Psoas muscle (tissue), 8 donors: Measurements from ENCODE around the gene LHFPL3. TPM values are rescaled to one million over a fixed set of nuclear protein-coding genes. Genes with fewer than 3 reads are reported as not detected.

Experiments used
- ATAC-seq, 4 donors: fragments of 200-7000 bp; cut with Tn5 transposase; one replicate each; pipeline ENCODE4 v1.9.1; 2020; ENCODE audit warnings: moderate library complexity in 3 of 4, mild to moderate bottlenecking in 2 of 4
- DNase-seq, 2 donors: peaks; one replicate each; pipeline ENCODE4 v3.0.0-alpha.2; 2020
- H3K27ac ChIP-seq: fragments of 200-600 bp; one replicate; pipeline ENCODE4 v1.8.0; 2022
- H3K27me3 ChIP-seq, 3 donors: fragments of 200-600 bp in 1 of 3; one replicate each; pipeline versions ENCODE4 v1.6.1 to v1.8.0; 2013 to 2022; ENCODE audit warnings: low read length in 2 of 3, mild to moderate bottlenecking in 2 of 3, moderate library complexity in 1 of 3; ENCODE audit not compliant: insufficient read depth in 3 of 3
- H3K36me3 ChIP-seq, 2 donors: fragments of 200-600 bp in 1 of 2; one replicate each; pipeline versions ENCODE4 v1.6.1 to v1.8.0; 2013 to 2022; ENCODE audit warnings: low read depth in 1 of 2, mild to moderate bottlenecking in 1 of 2, moderate library complexity in 1 of 2; ENCODE audit not compliant: insufficient read depth in 1 of 2
- H3K4me1 ChIP-seq: fragments of 200-600 bp; one replicate; pipeline ENCODE4 v1.8.0; 2022
- H3K4me3 ChIP-seq: fragments of 200-600 bp; one replicate; pipeline ENCODE4 v1.8.0; 2022; ENCODE audit warnings: mild to moderate bottlenecking
- H3K9me3 ChIP-seq: fragments of 200-600 bp; one replicate; pipeline ENCODE4 v1.8.0; 2022
- whole genome bisulfite sequencing, 3 donors: extraction: QIAGEN DNeasy Blood & Tissue Kit; methylation state at CpG; one replicate each; pipeline versions ENCODE4 v1.1.6 to v1.1.7; 2013; 5-methylcytosine and 5-hydroxymethylcytosine counted together
- intact Hi-C, 2 donors: fragments of 100-400 bp; cut with DNase I; formaldehyde crosslinking; loops; one replicate each; pipeline versions ENCODE4 v1.11.0 to v1.14.2; 2022
- polyA plus RNA-seq, 3 donors: library from polyadenylated mRNA; stranded (reverse); fragments of 200-250 nt; gene quantifications; one replicate each; pipeline ENCODE4 v1.2.3, GENCODE V29; 2013
- total RNA-seq, 4 donors: library from RNA; stranded (reverse); fragmentation: NEBNext Ultra II Directional in 2 of 4; extraction: Animal tissue kit (Norgen Biotek cat#: 25700) in 2 of 4; gene quantifications; one replicate each; pipeline versions ENCODE4 v1.2.1 to v1.2.4, GENCODE V29; 2021 to 2023
- TF ChIP-seq, protein P1 (sequence below): fragments of 200-600 bp; IDR thresholded peaks from one replicate; pipeline ENCODE4 v1.8.0; 2022; ENCODE audit warnings: antibody characterized with exemption
- donor health status: healthy with polysubstance abuse.
- donor health status: DM: no; HTN: no; CAD: no; lungs with moderate emphysema.
- donor health status: Bipolar disorder and iron deficiency.
- donor health status: healthy.
- donor health status: DM: yes; HTN: yes; CAD: no.
- donor health status: DM: no; HTN: no; CAD: no.
- donor health status: DM: no; HTN: no; CAD: no.
- donor health status: DM: yes; HTN: yes; CAD: no.

The LHFPL3 gene
- total and polyA plus RNA-seq, 7 donors = not detected

DNA sequence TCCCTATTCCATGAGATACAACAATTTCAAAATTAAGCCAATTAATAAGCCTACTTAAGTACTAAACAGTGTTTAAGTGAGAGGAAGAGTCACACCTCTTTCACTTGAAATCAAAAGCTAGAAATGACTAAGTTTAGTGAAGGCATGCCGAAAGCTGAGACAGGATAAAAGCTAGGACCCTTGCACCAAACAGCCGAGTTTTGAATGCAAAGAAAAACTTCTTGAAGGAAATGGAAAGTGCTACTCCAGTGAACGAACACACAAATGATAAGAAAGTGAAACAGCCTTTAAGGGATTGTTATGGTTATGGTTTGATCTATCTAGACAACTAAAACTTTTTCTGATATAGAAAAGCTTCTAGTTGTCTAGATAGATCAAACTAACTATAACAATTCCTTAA, 550.2 kb downstream of the LHFPL3 start:
- 78 to 80% (median 79%) methylated on average over 3 of the region's 3 CpGs for WGBS, 3 donors
- Histone ChIP-seq H3K4me1 (peaks cover 4% of the 10 kb centered on the region), H3K27ac (no peak overlapping the region), H3K36me3 (no peaks in the 10 kb centered on the region), H3K27me3 (no peaks in the 10 kb centered on the region), H3K9me3 (peaks cover 6% of the 10 kb centered on the region), H3K4me3 (no peak overlapping the region)
- intact Hi-C loops = no loop called here
- ATAC-seq = no peak
- TF ChIP-seq, protein P1, sequence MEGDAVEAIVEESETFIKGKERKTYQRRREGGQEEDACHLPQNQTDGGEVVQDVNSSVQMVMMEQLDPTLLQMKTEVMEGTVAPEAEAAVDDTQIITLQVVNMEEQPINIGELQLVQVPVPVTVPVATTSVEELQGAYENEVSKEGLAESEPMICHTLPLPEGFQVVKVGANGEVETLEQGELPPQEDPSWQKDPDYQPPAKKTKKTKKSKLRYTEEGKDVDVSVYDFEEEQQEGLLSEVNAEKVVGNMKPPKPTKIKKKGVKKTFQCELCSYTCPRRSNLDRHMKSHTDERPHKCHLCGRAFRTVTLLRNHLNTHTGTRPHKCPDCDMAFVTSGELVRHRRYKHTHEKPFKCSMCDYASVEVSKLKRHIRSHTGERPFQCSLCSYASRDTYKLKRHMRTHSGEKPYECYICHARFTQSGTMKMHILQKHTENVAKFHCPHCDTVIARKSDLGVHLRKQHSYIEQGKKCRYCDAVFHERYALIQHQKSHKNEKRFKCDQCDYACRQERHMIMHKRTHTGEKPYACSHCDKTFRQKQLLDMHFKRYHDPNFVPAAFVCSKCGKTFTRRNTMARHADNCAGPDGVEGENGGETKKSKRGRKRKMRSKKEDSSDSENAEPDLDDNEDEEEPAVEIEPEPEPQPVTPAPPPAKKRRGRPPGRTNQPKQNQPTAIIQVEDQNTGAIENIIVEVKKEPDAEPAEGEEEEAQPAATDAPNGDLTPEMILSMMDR = no peak
- no peak for DNase-seq

DNA sequence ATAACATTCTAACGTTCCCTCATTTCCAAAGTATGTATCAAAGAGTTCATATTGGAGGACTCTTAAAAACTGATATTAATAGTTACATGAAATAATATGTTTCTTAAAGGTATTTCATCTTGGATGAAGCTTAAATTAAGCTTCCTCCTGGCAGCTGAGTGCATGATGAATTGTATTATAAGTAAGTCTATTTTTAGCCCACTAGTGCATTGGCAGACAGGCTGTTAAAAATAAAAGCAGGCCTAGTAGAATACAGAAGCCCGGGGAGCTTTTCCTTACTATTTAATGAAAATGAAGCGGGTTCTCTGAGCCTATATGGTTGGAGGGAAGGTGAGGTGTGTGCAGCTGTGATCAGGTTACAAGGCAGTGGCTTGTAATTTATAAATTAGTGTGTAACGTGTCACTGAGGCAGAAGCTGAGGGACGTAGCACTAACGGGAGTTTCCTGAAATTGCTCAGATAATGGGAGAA, 554.9 kb downstream of the LHFPL3 start:
- DNase-seq (no peak), ATAC-seq (peak; percentile 52 to 88 (median 86))
- TF ChIP-seq, protein P1 = no peak
- Histone ChIP-seq H3K9me3 (peaks cover 6% of the 10 kb centered on the region), H3K36me3 (no peaks in the 10 kb centered on the region), H3K4me3 (peak overlapping the region; percentile 30), H3K27me3 (no peaks in the 10 kb centered on the region), H3K4me1 (peaks cover 4% of the 10 kb centered on the region), H3K27ac (peak overlapping the region; percentile 63)
- intact Hi-C loops = loop anchor here in 1 of 2 donors (5.0 kb wide), 1 partner anchor 34 kb away; no protein-coding TSS in a partner anchor
- WGBS, 3 donors = 10 to 25% (median 14%) methylated on average over 6 of the region's 6 CpGs

DNA sequence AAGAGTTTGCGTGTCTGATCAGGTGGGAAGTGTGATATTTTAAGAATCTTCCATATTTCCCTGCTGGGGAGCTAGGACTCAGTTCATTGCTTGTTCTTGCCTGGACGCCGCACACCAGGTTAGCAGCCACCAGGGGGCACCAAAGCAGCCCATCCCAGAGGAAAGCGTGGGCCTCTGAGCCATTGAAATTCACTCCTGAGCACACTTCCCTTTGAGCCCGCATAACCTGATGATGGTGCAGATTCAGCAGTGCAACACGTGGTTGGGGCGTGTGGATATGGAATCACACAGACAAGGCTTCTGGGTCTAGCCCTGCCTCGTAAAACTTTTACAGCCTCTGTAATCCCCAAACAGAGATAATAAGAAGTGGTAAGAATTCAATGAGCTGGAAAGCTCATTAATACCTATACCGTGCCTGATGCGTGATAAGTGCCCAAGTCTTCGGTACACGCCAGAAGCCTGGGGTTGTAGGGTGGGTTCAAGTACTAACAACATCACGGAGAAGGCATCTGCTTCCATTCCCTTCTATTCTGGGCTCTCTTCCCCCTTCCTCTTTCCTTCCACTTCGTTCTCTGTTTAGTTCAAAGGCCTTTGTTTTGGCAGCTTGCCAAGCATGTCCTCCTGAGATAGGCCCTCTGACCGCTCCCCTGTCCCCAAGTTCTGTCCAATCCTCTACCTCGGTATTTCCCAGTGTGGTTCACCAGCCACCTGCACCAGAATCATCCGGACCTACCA, 555.5 kb downstream of the LHFPL3 start:
- H3K27me3 ChIP-seq = no peaks in the 10 kb centered on the region
- peak; percentile 91 to 98 (median 97) for ATAC-seq
- DNase-seq = peak; percentile 86 to 90
- intact Hi-C loops = loop anchor here in 1 of 2 donors (5.0 kb wide), 1 partner anchor 33 kb away; no protein-coding TSS in a partner anchor
- peak overlapping the region; percentile 30 for H3K4me3 ChIP-seq
- peaks cover 4% of the 10 kb centered on the region for H3K4me1 ChIP-seq
- TF ChIP-seq, protein P1 = peak; percentile 88
- peak overlapping the region; percentile 63 for H3K27ac ChIP-seq
- WGBS, 3 donors = 40 to 43% (median 40%) methylated on average over 17 of the region's 17 CpGs
- H3K9me3 ChIP-seq = peaks cover 6% of the 10 kb centered on the region
- no peaks in the 10 kb centered on the region for H3K36me3 ChIP-seq

DNA sequence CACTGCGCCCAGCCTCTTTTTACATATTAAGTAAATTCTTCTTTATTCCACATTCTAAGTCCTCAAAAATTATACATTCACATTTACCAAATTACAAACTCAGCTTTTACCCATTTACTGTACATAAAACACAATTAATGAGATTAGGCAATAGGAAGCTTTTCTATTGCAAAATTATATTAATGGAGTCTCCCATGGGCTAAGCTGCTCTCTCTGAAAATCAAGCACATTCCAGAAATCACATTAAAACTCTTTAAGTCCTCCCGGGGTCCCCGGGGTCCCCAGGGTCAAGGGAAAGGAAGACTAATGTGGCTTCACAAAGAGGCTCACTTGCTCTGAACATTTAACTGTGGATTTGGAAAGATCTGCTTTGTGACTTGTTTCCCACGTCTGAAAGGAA, 558.2 kb downstream of the LHFPL3 start:
- Histone ChIP-seq H3K27me3 (no peaks in the 10 kb centered on the region), H3K36me3 (no peaks in the 10 kb centered on the region), H3K4me3 (no peak overlapping the region), H3K9me3 (no peaks in the 10 kb centered on the region), H3K27ac (no peak overlapping the region), H3K4me1 (peaks cover 4% of the 10 kb centered on the region)
- intact Hi-C loops = no loop called here
- TF ChIP-seq, protein P1 = no peak
- ATAC-seq (no peak), DNase-seq (no peak)
- 33 to 45% (median 41%) methylated on average over 4 of the region's 4 CpGs for WGBS, 3 donors
